ENCODE results near the gene EPHA4.

GRCh38 chr2:221596192-221596591 lies 24.1 kb upstream of the EPHA4 start:
- TF ChIP-seq CTCF (IDR thresholded peaks at IDR 0.05) (no peak), EP300 (IDR thresholded peaks at IDR 0.05) (no peak), POLR2A (IDR thresholded peaks at IDR 0.05) (no peak)
